GM18951 (cell line): ENCODE measurements around the gene ADAM12.

Experiments used
- POLR2A ChIP-seq: IDR thresholded peaks from 4 replicates; pipeline ENCODE4 v1.6.1; 2011; ENCODE audit warnings: mild to moderate bottlenecking; ENCODE audit not compliant: insufficient read length, insufficient read depth; ENCODE audit errors: extremely low read depth
- in situ Hi-C: fragments of 300-500 bp; cut with MboI; formaldehyde crosslinking; loops from one replicate; pipeline ENCODE4 v1.12.0; 2022; ENCODE audit warnings: low sequenced_read_pairs, mixed read lengths, inconsistent platforms; ENCODE audit not compliant: unreplicated experiment

The ADAM12 gene

GRCh38 chr10:126302826-126303665 is 85.2 kb downstream of the ADAM12 start:
- in situ Hi-C loops = no loop called here

GRCh38 chr10:126302476-126302756 is 85.9 kb downstream of the ADAM12 start:
- TF ChIP-seq POLR2A = no peak
- in situ Hi-C loops = no loop called here

More at GRCh38 chr10:126302826-126303665, 85.2 kb downstream of the ADAM12 start:
- TF ChIP-seq POLR2A = no peak

- in situ Hi-C loops = no loop called here
- no peak for TF ChIP-seq POLR2A
Measured at GRCh38 chr10:126301701-126302475, 86.4 kb downstream of the ADAM12 start.

GRCh38 chr10:126294451-126294850 is 93.8 kb downstream of the ADAM12 start:
- TF ChIP-seq POLR2A = no peak
- in situ Hi-C loops = no loop called here

GRCh38 chr10:126290232-126290631 is 98.0 kb downstream of the ADAM12 start:
- no peak for TF ChIP-seq POLR2A
- in situ Hi-C loops = no loop called here

GRCh38 chr10:126288547-126289493 is 99.5 kb downstream of the ADAM12 start:
- TF ChIP-seq POLR2A = no peak
- in situ Hi-C loops = no loop called here

DNA sequence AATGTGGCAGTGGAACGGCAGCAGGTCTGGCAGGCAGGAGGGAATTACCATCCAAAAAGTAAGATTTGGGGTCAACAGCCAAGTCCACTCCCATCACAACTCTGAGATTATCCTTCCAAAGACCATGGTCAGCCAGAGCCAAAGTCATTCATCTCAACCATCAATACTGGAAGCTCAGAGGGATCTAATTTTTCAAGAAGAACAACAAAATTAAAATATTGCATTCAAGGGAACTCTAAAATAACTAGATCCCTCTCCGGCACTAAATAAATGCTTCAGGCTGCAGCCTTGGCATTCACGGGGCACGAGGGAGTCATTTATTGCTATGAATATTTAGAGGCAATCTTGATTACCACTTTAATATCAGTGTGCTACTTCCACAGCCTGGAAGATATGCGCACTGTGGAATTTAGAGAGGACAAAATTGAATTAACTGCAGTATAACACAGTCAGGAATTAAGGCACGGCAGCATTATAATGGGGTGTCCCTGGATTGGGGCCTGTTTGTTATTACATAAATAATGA is 102.0 kb downstream of the ADAM12 start:
- in situ Hi-C loops = no loop called here
- TF ChIP-seq POLR2A = no peak

GRCh38 chr10:126283307-126283706 is 105.0 kb downstream of the ADAM12 start:
- TF ChIP-seq POLR2A = no peak
- in situ Hi-C loops = no loop called here

DNA sequence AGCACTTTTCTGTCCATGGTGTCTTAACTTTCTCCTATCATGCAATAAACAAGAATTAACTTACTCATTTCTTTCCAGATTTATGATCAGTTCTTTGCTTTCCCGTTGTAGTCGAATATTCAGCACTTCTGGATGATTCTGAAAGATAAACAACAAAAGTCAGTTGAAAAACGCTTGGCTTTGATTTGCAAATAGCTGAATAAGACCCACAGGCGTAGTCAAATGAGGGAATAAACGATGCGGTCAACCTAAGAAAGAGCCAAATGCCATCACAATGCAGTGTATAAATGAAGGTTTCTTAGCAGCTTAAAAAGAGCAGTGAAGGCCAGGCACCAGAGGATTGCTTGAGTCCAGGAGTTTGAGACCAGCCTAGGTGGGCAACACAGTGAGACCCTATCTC is 109.4 kb downstream of the ADAM12 start:
- in situ Hi-C loops = no loop called here
- TF ChIP-seq POLR2A = no peak

DNA sequence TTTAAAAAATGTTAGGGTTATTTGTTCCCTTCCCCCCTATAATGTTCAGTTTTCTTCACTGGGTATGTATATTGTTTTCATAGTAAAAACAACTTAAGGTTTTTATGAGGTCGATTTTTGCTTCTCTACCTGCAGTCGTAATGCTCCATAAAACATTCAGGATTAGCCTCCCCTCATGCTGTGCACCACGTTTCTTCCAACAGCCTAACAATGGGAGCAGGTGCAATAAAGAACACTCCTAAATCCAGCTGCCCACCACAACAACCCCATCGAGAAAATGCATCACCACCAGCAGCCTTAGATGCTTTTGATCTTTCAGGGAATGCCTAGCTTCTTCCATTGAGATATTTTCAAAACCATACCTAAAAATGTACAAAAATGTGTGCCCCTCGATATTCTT is 111.1 kb downstream of the ADAM12 start:
- in situ Hi-C loops = no loop called here
- TF ChIP-seq POLR2A = no peak

GRCh38 chr10:126272526-126272925 is 115.8 kb downstream of the ADAM12 start:
- TF ChIP-seq POLR2A = no peak
- in situ Hi-C loops = no loop called here

DNA sequence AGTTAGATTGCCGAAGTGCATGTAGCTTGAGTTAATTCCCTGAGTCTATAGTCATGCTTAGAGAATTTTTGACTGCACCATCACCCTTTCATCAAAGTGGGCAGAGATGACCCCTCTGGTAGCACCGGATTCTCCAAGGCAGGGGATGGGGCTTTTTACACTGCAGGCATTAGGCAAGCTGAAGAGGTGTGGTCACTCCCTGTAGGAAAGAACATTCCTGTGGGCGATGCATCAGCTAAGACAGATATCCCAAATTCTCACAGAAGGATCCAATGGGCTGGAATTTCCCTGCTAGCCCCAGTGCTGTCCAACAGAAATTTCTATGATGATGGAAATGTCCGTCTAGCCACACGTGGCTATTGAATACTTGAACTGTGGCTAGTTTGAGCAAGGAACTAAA is 118.2 kb downstream of the ADAM12 start:
- in situ Hi-C loops = no loop called here
- no peak for TF ChIP-seq POLR2A

DNA sequence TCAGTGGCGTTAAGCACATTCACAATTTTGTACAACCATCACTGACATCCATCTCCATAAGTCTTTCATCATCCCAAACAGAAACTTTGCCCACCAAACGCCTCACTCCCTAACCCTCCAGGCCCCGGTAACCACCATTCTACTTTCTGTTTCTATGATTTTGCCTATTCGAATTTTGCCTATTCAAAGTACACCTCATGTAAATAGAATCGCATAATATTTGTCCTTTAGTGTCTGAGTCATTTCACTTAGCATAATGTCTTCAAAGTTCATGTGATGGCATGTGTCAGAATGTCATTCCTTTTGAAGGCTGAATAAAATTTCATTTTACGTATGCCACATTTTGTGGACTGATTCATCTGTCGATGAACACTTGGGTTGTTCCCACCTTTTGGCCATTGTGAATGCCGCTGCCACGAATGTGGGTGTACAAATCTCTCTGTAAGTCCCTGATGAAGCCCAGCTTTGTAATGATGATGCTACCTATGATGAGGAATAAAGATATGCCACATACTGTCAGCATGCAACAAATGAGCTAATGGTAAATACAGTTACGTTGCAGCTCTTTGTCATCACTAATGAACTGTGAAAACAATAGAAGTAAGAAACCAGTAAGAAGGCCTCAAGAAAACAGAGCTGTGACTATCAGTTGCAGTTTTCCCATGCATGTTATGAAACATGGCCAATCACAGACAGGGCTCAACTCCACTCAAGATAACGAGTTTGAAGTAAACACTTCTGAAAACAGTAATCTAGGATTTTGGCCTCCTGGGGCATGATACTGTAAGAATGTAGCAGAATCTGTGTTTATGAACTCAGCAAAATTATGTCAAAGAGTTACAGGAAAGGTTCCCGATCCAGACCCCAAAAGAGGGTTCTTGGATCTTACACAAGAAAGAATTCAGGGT is 120.0 kb downstream of the ADAM12 start:
- no peak for TF ChIP-seq POLR2A
- in situ Hi-C loops = no loop called here
